ENCODE measurements around the gene NPPC. TPM values are rescaled to one million over a fixed set of nuclear protein-coding genes. Genes with fewer than 3 reads are reported as not detected.

Gene NPPC
- total and polyA plus RNA-seq, 10 of the 15 experiments (the other 5 are each of a cell fraction or from before 2014, with no cell fraction given): 0.15 TPM; not detected in 9

- TF ChIP-seq CBX5 (IDR thresholded peaks at IDR 0.05; ENCODE audit: low read depth): no peak
- no peak for TF ChIP-seq MYB (IDR thresholded peaks at IDR 0.05; ENCODE audit: borderline replicate concordance, low read depth, low read length)
- TF ChIP-seq HDGF (IDR thresholded peaks at IDR 0.05): no peak
- TF ChIP-seq FOXM1 (IDR thresholded peaks at IDR 0.05; ENCODE audit: low read depth, low read length): no peak
- no peak for TF ChIP-seq BCL11A (IDR thresholded peaks at IDR 0.05; ENCODE audit: low read depth, low read length)
- TF ChIP-seq KAT2A (conservative IDR thresholded peaks at IDR 0.05; ENCODE audit: control insufficient read depth, low read depth, low read length): no peak
- TF ChIP-seq, protein P1, sequence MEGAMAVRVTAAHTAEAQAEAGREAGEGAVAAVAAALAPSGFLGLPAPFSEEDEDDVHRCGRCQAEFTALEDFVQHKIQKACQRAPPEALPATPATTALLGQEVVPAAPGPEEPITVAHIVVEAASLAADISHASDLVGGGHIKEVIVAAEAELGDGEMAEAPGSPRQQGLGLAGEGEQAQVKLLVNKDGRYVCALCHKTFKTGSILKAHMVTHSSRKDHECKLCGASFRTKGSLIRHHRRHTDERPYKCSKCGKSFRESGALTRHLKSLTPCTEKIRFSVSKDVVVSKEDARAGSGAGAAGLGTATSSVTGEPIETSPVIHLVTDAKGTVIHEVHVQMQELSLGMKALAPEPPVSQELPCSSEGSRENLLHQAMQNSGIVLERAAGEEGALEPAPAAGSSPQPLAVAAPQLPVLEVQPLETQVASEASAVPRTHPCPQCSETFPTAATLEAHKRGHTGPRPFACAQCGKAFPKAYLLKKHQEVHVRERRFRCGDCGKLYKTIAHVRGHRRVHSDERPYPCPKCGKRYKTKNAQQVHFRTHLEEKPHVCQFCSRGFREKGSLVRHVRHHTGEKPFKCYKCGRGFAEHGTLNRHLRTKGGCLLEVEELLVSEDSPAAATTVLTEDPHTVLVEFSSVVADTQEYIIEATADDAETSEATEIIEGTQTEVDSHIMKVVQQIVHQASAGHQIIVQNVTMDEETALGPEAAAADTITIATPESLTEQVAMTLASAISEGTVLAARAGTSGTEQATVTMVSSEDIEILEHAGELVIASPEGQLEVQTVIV (IDR thresholded peaks at IDR 0.05; ENCODE audit: borderline replicate concordance, partially characterized antibody): no peak
- TF ChIP-seq, protein P2, sequence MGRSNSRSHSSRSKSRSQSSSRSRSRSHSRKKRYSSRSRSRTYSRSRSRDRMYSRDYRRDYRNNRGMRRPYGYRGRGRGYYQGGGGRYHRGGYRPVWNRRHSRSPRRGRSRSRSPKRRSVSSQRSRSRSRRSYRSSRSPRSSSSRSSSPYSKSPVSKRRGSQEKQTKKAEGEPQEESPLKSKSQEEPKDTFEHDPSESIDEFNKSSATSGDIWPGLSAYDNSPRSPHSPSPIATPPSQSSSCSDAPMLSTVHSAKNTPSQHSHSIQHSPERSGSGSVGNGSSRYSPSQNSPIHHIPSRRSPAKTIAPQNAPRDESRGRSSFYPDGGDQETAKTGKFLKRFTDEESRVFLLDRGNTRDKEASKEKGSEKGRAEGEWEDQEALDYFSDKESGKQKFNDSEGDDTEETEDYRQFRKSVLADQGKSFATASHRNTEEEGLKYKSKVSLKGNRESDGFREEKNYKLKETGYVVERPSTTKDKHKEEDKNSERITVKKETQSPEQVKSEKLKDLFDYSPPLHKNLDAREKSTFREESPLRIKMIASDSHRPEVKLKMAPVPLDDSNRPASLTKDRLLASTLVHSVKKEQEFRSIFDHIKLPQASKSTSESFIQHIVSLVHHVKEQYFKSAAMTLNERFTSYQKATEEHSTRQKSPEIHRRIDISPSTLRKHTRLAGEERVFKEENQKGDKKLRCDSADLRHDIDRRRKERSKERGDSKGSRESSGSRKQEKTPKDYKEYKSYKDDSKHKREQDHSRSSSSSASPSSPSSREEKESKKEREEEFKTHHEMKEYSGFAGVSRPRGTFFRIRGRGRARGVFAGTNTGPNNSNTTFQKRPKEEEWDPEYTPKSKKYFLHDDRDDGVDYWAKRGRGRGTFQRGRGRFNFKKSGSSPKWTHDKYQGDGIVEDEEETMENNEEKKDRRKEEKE (IDR thresholded peaks at IDR 0.05): no peak
- TF ChIP-seq KDM1A (IDR thresholded peaks at IDR 0.05; ENCODE audit: borderline replicate concordance): no peak
- TF ChIP-seq, protein P3, sequence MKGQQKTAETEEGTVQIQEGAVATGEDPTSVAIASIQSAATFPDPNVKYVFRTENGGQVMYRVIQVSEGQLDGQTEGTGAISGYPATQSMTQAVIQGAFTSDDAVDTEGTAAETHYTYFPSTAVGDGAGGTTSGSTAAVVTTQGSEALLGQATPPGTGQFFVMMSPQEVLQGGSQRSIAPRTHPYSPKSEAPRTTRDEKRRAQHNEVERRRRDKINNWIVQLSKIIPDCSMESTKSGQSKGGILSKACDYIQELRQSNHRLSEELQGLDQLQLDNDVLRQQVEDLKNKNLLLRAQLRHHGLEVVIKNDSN (IDR thresholded peaks at IDR 0.05; ENCODE audit: borderline replicate concordance, extremely low read length, insufficient read depth, low read depth, low read length): no peak
- no peak for TF ChIP-seq RAD51 (IDR thresholded peaks at IDR 0.05)
- no peak for TF ChIP-seq WRNIP1 (IDR thresholded peaks at IDR 0.05; ENCODE audit: borderline replicate concordance, low read depth, low read length)
Observed at GRCh38 chr2:231920366-231920765, 5.8 kb downstream of the NPPC start (continued).
